Measurements from ENCODE around the gene ZCCHC13.
"Not testable (repeated sequence)": the region's sequence is repeated elsewhere in the genome, so short reads cannot be mapped to it uniquely, and the experiment has no call there.

The ZCCHC13 gene

GRCh38 chrX:74304016-74304415 is at the start of gene ZCCHC13:
Gene ZCCHC13, plus strand, starts transcription at chrX:74304180. Its CDS starts 87 bp downstream, at chrX:74304267.
- no peak for DNase-seq (ENCODE audit: low spot score)

- not testable (repeated sequence) for DNase-seq (ENCODE audit: low spot score)
These were observed 45.9 kb upstream of the ZCCHC13 start for GRCh38 chrX:74258111-74258510.

- no peak for DNase-seq (ENCODE audit: low spot score)
These were observed 44.0 kb upstream of the ZCCHC13 start for GRCh38 chrX:74259885-74260491.

- no peak for DNase-seq (ENCODE audit: low spot score)
These were observed 41.3 kb upstream of the ZCCHC13 start for GRCh38 chrX:74262452-74263209.

GRCh38 chrX:74270393-74270792 is 33.6 kb upstream of the ZCCHC13 start:
- no peak for DNase-seq (ENCODE audit: low spot score)

- no peak for DNase-seq (ENCODE audit: low spot score)
These were observed 31.8 kb upstream of the ZCCHC13 start for GRCh38 chrX:74272230-74272629.

GRCh38 chrX:74274516-74274915 is 29.5 kb upstream of the ZCCHC13 start:
- no peak for DNase-seq (ENCODE audit: low spot score)

- DNase-seq (ENCODE audit: low spot score) = no peak
These were observed 26.7 kb upstream of the ZCCHC13 start for GRCh38 chrX:74277320-74277719.

GRCh38 chrX:74277846-74278245 is 26.1 kb upstream of the ZCCHC13 start:
- no peak for DNase-seq (ENCODE audit: low spot score)

- DNase-seq (ENCODE audit: low spot score) = no peak
These were observed 23.2 kb upstream of the ZCCHC13 start for GRCh38 chrX:74280759-74281158.

- no peak for DNase-seq (ENCODE audit: low spot score)
These were observed 19.5 kb upstream of the ZCCHC13 start for GRCh38 chrX:74284391-74284952.

GRCh38 chrX:74286950-74287740 is 16.8 kb upstream of the ZCCHC13 start:
- no peak for DNase-seq (ENCODE audit: low spot score)

GRCh38 chrX:74291577-74291963 is 12.4 kb upstream of the ZCCHC13 start:
- no peak for DNase-seq (ENCODE audit: low spot score)

- DNase-seq (ENCODE audit: low spot score) = peak; percentile 90
These were observed 11.8 kb upstream of the ZCCHC13 start for GRCh38 chrX:74291964-74292807.

- DNase-seq (ENCODE audit: low spot score) = no peak
These were observed 11.2 kb upstream of the ZCCHC13 start for GRCh38 chrX:74292808-74293123.

GRCh38 chrX:74293343-74293946 is 10.5 kb upstream of the ZCCHC13 start:
- peak; percentile 82 for DNase-seq (ENCODE audit: low spot score)

GRCh38 chrX:74295101-74295500 is 8.9 kb upstream of the ZCCHC13 start:
- DNase-seq (ENCODE audit: low spot score) = no peak

- no peak for DNase-seq (ENCODE audit: low spot score)
These were observed 6.2 kb upstream of the ZCCHC13 start for GRCh38 chrX:74297766-74298165.

GRCh38 chrX:74300869-74301268 is 3.1 kb upstream of the ZCCHC13 start:
- no peak for DNase-seq (ENCODE audit: low spot score)

GRCh38 chrX:74318672-74319071 is 14.7 kb downstream of the ZCCHC13 start:
- DNase-seq (ENCODE audit: low spot score) = no peak

- not testable (repeated sequence) for DNase-seq (ENCODE audit: low spot score)
These were observed 15.3 kb downstream of the ZCCHC13 start for GRCh38 chrX:74319321-74319720.
